Body of pancreas (tissue), 4 donors: ENCODE measurements around the gene TTF2. TPM values are rescaled to one million over a fixed set of nuclear protein-coding genes. Genes with fewer than 3 reads are reported as not detected.
"Not testable (repeated sequence)": the region's sequence is repeated elsewhere in the genome, so short reads cannot be mapped to it uniquely, and the experiment has no call there.

ENCODE experiments used
- ATAC-seq: fragments of 150-250 bp; one replicate; pipeline ENCODE4 v1.9.1; 2016
- DNase-seq, 4 donors: peaks; one replicate each; pipeline ENCODE4 v3.0.0-alpha.2; 2019
- H3K27ac ChIP-seq, 4 donors: fragments of 200-600 bp; sonication (generic); 1 replicate in 3 of 4; 2 replicates in 1 of 4; pipeline versions ENCODE4 v1.5.1 to v1.6.1; 2016 to 2019; ENCODE audit warnings: mild to moderate bottlenecking in 1 of 4, mixed read lengths in 1 of 4, moderate library complexity in 1 of 4
- H3K27me3 ChIP-seq, 2 donors: fragments of 200-600 bp; sonication (generic); one replicate each; pipeline ENCODE4 v1.6.0; 2016; ENCODE audit warnings: mild to moderate bottlenecking in 1 of 2
- H3K36me3 ChIP-seq, 2 donors: fragments of 200-600 bp; sonication (generic); replicated peaks in 1 of 2; 2 replicates each; pipeline ENCODE4 v1.5.1; 2016; ENCODE audit warnings: low read depth in 2 of 2; ENCODE audit not compliant: insufficient read depth in 1 of 2
- H3K4me1 ChIP-seq: fragments of 200-600 bp; sonication (generic); one replicate; pipeline ENCODE4 v1.6.0; 2016
- H3K4me3 ChIP-seq, 2 donors: fragments of 200-600 bp; sonication (generic); 1 replicate in 1 of 2; 2 replicates in 1 of 2; pipeline ENCODE4 v1.5.1; 2016 to 2019
- H3K9me3 ChIP-seq, 3 donors: fragments of 200-600 bp; sonication (generic); 1 replicate in 2 of 3; 2 replicates in 1 of 3; pipeline ENCODE4 v1.5.1; 2016
- CTCF ChIP-seq, 7 experiments: fragments of 450-650 bp in 4 of 7; fragments of 200-600 bp in 3 of 7; sonication (generic) in 3 of 7; IDR thresholded peaks; one replicate each; pipeline ENCODE4 v1.5.1; 2016 to 2019; ENCODE audit warnings: antibody characterized with exemption in 7 of 7
- POLR2A ChIP-seq, 3 donors: fragments of 450-650 bp; IDR thresholded peaks; one replicate each; pipeline ENCODE4 v1.6.1; 2016; ENCODE audit warnings: antibody characterized with exemption in 3 of 3, mild to moderate bottlenecking in 2 of 3
- WGBS, 2 donors: methylation state at CpG; one replicate each; pipeline ENCODE4 v1.1.5; 2017; 5-methylcytosine and 5-hydroxymethylcytosine counted together
- intact Hi-C: fragments of 100-400 bp; cut with DNase I; formaldehyde crosslinking; loops from one replicate; pipeline ENCODE4 v1.15.1; 2023
- total RNA-seq, 2 donors: library from RNA; depleted of rRNA; stranded (reverse); fragments of >200 nt; gene quantifications; one replicate each; pipeline ENCODE4 v1.1.0, GENCODE V29; 2016

The TTF2 gene
- total RNA-seq, 2 donors from 2014 or later: 7.8 to 9.6 TPM

- H3K4me1 ChIP-seq: peaks cover 12% of the 10 kb centered on the region
- intact Hi-C loops: no loop called here
- TF ChIP-seq POLR2A (IDR thresholded peaks at IDR 0.05) (no peak), CTCF (IDR thresholded peaks at IDR 0.05) (no peak)
- DNase-seq (peak in 1 of 4 donors; percentile 17), ATAC-seq (no peak)
- peaks cover 0 to 3% of the 10 kb centered on the region in 2 donors for H3K36me3 ChIP-seq
- no peaks in the 10 kb centered on the region for H3K27me3 ChIP-seq
- no peaks in the 10 kb centered on the region for H3K9me3 ChIP-seq
- H3K27ac ChIP-seq: no peak overlapping the region
- no peak overlapping the region for H3K4me3 ChIP-seq
- WGBS, 2 donors: 32% methylated on average over 1 of the region's 1 CpG
Observed at GRCh38 chr1:117101334-117101733, 41.2 kb downstream of the TTF2 start.

GRCh38 chr1:117101858-117102257 lies 41.7 kb downstream of the TTF2 start:
- H3K4me1 ChIP-seq, intact Hi-C loops, H3K4me3 ChIP-seq, ATAC-seq, H3K27me3 ChIP-seq, H3K27ac ChIP-seq, DNase-seq, H3K36me3 ChIP-seq, H3K9me3 ChIP-seq: not testable (repeated sequence)
- 92 to 94% methylated on average over 3 of the region's 3 CpGs for WGBS, 2 donors

GRCh38 chr1:117104986-117105385 lies 44.9 kb downstream of the TTF2 start:
- no peak for ATAC-seq
- intact Hi-C loops: no loop called here
- peaks cover 10% of the 10 kb centered on the region for H3K4me1 ChIP-seq
- peaks cover 0 to 3% of the 10 kb centered on the region in 2 donors for H3K36me3 ChIP-seq
- H3K9me3 ChIP-seq: no peaks in the 10 kb centered on the region
- H3K27ac ChIP-seq: no peak overlapping the region
- DNase-seq: peak in 3 of 4 donors; percentile 19 to 62 (median 48)
- WGBS, 2 donors: 49 to 54% methylated on average over 3 of the region's 3 CpGs
- H3K4me3 ChIP-seq: no peak overlapping the region
- no peaks in the 10 kb centered on the region for H3K27me3 ChIP-seq
- TF ChIP-seq CTCF (IDR thresholded peaks at IDR 0.05) (no peak), POLR2A (IDR thresholded peaks at IDR 0.05) (no peak)

GRCh38 chr1:117105722-117106121 lies 45.6 kb downstream of the TTF2 start:
- H3K9me3 ChIP-seq: no peaks in the 10 kb centered on the region
- DNase-seq (no peak), ATAC-seq (no peak)
- no peaks in the 10 kb centered on the region for H3K27me3 ChIP-seq
- intact Hi-C loops: no loop called here
- no peak overlapping the region for H3K27ac ChIP-seq
- TF ChIP-seq CTCF (IDR thresholded peaks at IDR 0.05) (no peak), POLR2A (IDR thresholded peaks at IDR 0.05) (no peak)
- no peaks in the 10 kb centered on the region for H3K36me3 ChIP-seq
- H3K4me1 ChIP-seq: peaks cover 10% of the 10 kb centered on the region
- no peak overlapping the region for H3K4me3 ChIP-seq

- peak overlapping the region in 1 of 4 donors; percentile 54 for H3K27ac ChIP-seq
- DNase-seq (no peak), ATAC-seq (no peak)
- no peaks in the 10 kb centered on the region for H3K27me3 ChIP-seq
- peaks cover 10% of the 10 kb centered on the region for H3K4me1 ChIP-seq
- no peaks in the 10 kb centered on the region for H3K36me3 ChIP-seq
- intact Hi-C loops: no loop called here
- no peaks in the 10 kb centered on the region for H3K9me3 ChIP-seq
- TF ChIP-seq CTCF (IDR thresholded peaks at IDR 0.05) (no peak), POLR2A (IDR thresholded peaks at IDR 0.05) (no peak)
- 100% methylated on average over 2 of the region's 2 CpGs for WGBS, 2 donors
- H3K4me3 ChIP-seq: no peak overlapping the region
Observed at GRCh38 chr1:117106478-117106877, 46.4 kb downstream of the TTF2 start.
